Erythroblast (primary cell): ENCODE results near the gene APEX1.

Source experiments
- GATA1 ChIP-seq: IDR thresholded peaks from 2 replicates; pipeline ENCODE4 v1.6.1; 2011; ENCODE audit warnings: low read depth, mild to moderate bottlenecking, control low read depth, low read length, moderate library complexity
- POLR2A ChIP-seq: IDR thresholded peaks from 2 replicates; pipeline ENCODE4 v1.6.1; 2011; ENCODE audit warnings: mild to moderate bottlenecking, low read length

GRCh38 chr14:20485900-20486299, 30.9 kb downstream of the APEX1 start:
- TF ChIP-seq POLR2A, result no peak
- TF ChIP-seq GATA1, result no peak
